NCI-H146 treated with DMSO at 0.1 percent for 48 hours (cell line): ENCODE results near the gene NPHP3.
A peak's percentile ranks its signal among the peaks of the same experiment; 100 is the strongest.
"Not testable (repeated sequence)": the region's sequence is repeated elsewhere in the genome, so short reads cannot be mapped to it uniquely, and the experiment has no call there.

Source experiments
- DNase-seq: peaks from one replicate; lab custom pipeline; 2025; ENCODE audit not compliant: unreplicated experiment; lab: John Stamatoyannopoulos, UW

NPHP3 gene, protein sequence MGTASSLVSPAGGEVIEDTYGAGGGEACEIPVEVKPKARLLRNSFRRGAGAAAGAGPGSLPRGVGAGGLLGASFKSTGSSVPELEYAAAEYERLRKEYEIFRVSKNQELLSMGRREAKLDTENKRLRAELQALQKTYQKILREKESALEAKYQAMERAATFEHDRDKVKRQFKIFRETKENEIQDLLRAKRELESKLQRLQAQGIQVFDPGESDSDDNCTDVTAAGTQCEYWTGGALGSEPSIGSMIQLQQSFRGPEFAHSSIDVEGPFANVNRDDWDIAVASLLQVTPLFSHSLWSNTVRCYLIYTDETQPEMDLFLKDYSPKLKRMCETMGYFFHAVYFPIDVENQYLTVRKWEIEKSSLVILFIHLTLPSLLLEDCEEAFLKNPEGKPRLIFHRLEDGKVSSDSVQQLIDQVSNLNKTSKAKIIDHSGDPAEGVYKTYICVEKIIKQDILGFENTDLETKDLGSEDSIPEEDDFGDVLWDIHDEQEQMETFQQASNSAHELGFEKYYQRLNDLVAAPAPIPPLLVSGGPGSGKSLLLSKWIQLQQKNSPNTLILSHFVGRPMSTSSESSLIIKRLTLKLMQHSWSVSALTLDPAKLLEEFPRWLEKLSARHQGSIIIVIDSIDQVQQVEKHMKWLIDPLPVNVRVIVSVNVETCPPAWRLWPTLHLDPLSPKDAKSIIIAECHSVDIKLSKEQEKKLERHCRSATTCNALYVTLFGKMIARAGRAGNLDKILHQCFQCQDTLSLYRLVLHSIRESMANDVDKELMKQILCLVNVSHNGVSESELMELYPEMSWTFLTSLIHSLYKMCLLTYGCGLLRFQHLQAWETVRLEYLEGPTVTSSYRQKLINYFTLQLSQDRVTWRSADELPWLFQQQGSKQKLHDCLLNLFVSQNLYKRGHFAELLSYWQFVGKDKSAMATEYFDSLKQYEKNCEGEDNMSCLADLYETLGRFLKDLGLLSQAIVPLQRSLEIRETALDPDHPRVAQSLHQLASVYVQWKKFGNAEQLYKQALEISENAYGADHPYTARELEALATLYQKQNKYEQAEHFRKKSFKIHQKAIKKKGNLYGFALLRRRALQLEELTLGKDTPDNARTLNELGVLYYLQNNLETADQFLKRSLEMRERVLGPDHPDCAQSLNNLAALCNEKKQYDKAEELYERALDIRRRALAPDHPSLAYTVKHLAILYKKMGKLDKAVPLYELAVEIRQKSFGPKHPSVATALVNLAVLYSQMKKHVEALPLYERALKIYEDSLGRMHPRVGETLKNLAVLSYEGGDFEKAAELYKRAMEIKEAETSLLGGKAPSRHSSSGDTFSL (N-terminal part only)

DNA sequence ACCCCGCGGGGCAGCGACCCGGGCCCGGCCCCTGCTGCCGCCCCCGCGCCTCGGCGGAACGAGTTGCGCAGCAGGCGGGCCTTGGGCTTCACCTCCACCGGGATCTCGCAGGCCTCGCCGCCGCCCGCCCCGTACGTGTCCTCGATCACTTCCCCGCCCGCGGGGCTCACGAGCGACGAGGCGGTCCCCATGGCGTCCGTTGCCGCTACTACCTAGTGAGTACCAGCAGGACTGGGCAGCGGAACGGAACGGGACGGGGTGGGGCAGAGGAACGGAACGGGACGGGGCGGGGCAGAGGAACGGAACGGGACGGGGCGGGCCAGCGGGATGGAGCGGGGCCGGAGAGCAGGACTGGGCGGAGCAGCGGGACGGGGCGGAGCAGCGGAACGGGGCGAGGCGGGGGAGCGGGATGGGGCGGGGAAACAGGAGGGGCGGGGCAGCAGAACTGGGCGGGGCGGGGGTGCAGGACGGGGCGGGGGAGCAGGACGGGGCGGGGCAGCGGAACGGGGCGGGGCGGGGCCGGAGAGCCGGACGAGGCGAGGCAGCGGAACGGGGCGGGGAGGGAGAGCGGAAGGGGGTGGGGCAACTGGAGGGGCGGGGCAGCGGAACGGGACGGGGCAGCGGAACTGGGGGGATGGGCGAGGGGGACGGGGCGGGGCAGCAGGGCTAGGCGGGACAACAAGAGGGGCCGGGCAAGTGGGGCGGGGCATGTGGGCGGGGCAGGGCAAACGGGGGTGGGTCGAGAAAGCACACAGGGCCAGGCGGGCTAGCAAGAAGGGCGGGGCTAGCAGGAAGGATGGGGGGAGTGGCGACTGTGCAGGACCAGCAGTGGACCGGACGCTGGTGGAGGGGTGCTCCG lies at the start of gene NPHP3:
Gene NPHP3, minus strand, starts transcription at position 245 of the 859 bp plus-strand sequence. Its CDS starts 54 bp downstream, at position 191.
- peak; percentile 96 for DNase-seq

DNA sequence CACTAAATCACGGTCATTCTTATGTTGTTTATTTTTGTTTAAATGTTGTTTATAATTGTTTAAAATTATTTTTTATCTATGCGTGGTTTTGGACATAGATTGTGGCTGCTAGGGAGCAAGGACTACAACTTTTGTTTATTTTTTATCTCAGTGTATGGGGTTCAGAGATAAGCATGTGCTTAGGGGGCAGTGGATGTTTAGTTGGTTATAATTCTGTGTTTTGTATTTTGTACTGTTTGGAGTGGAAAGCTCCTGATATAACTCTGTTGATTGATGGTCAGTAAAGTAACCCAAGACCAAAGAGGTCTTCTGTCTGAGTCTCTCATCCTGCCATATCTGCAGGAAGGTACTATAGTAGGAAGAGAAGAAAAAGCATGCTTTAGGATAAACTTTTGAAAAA lies 36.5 kb upstream of the NPHP3 start:
- no peak for DNase-seq

DNA sequence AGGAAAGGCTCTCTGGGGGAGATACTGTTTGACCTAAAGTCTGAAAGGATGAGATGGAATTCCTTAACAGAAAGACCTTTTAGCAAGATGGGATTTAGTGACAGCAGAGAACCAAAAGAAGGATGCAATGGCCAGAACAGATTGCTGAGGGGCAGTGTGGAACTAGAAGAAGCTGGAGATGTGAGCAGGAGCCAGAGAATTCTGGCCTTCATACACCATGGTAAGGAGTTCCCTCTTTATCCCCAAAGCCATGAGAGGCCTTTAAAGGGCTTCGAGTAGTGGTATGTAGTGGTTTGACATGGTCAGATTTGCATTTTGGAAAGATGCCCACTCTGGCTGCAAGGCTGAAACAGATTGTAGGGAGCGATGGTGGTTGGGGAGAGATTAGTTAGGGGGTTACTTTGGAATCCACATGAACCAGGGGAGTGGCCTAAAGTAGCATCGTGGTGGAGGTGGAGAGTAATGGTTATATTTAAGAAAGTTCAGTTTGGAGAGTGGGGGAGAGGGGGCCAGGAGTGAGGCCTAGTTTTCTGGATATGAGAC lies 34.0 kb upstream of the NPHP3 start:
- no peak for DNase-seq

DNA sequence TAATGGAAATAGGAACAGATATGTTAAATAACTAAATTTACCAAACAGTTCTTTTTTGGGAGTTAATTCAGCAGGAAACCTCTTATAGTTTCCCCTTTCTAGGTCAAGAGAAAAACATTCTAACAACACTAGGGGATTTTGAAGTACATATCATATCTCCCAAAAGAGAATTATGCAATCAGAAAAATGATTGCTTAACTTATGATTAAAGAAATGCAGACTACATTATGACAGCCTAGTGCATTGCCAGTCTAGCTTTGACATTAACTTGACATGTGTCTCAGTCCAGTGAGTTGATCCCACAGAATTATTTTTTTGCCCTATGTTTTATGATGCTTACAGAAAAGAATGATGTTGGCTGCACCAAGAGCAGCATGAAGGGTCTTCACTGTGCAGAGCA lies 31.7 kb upstream of the NPHP3 start:
- DNase-seq: no peak

DNA sequence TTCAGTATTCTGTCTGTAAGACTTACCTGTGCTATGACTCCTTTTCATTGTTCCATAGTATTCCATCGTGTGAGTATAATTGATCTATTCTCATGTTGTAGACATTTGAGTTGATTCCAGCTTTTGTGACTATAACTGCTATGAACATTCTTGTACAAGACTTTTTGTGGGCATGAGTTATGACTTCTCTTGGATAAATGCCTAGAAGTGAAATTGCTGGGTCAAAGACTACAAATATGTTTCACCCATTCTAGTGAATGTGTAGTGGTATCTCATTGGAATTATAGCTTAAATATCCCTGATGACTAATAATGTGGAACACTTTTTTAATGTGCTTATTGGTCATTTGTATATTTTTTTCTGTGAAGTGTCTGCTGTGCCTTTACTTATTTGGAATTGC lies 27.6 kb upstream of the NPHP3 start:
- no peak for DNase-seq

DNA sequence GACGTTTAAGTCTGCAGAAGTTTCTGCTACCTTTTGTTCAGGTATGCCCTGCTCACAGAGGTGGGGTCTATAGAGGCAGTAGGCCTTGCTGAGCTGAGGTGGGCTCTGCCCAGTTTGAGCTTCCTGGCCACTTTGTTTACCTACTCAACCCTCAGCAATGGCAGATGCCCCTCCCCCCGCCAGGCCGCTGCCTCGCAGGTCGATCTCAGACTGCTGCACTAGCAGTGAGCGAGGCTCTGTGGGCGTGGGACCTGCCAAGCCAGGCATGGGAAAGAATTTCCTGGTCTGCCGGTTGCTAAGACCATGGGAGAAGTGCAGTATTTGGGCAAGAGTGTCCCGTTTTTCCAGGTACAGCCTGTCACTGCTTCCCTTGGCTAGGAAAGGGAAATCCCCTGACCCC lies 24.5 kb upstream of the NPHP3 start:
- DNase-seq: not testable (repeated sequence)

DNA sequence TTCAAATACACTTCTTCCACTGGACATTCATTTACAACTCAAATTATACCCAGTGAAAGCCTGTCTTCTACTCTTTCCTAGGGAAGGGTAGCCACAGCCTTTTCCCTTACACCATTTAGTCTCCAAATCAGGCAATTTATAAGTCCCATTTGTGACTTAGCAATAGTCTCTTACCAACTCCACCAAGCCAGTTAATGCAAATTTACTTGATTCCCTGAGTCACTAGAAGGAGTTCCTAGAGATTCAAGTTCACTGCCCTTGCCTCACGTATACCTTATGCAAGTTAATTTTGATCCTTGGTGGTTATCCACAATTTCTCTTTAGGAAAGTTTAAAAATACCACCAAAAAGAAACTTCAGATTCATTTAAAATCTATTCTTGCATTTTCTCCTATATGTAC lies 16.1 kb upstream of the NPHP3 start:
- no peak for DNase-seq

DNA sequence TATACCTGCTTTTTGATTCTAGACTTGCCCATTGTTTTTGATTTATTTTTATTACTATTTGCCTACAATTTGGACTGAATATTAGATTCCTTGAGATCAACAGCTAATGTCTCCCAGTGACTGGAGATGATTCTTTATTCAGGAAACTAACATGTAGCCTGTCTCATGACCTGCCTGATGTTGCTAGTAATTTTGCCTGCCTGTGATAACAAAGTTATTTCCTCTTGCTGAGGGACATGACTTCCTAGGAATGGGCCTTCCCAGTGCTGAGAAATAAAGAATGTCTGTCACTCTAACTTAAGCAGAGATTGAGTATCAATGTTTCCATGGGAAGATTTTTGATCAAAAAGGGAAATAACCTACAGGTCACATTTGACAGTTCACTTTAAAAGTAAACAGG lies 13.4 kb upstream of the NPHP3 start:
- DNase-seq: no peak

DNA sequence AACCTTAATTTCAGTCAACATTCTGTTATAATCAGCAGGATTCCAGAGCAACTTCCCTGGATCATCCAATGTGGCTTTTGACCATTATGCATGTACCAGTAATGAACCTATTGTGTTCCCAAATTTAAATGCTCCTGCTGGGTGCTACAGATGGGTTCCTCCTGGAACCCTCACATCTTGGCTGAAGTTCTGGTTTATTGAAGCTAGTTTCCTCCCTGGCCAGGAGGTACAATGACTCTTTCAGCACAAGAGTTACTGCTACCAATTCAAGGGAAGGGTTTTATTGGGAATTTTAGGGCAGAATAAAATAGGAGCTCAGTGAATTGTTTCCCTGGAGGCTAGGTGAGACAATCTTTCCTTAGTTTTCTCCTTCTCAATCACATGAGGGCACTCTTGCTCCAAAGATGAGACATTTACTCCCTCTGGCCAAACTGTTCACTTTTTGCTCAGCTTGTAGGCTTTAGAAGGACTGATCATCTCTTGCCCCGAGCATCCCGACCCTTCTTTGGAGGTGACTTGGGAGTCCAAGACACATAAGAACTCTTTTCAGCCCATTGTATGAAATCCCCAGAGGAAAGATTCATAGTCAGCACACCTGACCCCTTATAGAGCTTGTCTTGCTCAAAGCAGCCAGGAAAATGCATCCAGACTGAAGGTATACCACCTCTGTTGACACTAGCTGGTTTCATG lies 8.8 kb upstream of the NPHP3 start:
- peak; percentile 58 for DNase-seq

DNA sequence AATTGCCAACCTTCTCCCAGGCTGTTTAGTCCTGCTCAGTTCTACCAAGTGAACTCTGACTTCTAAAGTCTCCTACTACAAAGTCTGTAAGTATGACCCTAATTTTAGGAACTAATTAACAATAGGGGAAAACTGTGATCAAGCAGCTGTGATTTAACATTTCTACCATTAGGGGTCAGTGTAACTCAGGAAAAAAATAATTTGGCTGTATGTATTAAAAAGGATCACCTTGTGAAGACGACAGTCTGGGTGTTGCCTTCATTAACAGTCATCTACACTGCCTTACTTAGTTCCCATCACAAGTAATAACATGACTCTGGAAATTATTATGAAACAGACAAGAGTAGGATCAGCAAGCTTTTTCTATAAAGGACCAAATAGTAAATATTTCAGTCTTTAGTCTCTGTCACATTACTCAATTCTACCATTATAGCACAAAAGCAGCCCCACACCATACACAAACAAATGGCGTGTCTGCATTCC lies 4.2 kb upstream of the NPHP3 start:
- DNase-seq: peak; percentile 78

DNA sequence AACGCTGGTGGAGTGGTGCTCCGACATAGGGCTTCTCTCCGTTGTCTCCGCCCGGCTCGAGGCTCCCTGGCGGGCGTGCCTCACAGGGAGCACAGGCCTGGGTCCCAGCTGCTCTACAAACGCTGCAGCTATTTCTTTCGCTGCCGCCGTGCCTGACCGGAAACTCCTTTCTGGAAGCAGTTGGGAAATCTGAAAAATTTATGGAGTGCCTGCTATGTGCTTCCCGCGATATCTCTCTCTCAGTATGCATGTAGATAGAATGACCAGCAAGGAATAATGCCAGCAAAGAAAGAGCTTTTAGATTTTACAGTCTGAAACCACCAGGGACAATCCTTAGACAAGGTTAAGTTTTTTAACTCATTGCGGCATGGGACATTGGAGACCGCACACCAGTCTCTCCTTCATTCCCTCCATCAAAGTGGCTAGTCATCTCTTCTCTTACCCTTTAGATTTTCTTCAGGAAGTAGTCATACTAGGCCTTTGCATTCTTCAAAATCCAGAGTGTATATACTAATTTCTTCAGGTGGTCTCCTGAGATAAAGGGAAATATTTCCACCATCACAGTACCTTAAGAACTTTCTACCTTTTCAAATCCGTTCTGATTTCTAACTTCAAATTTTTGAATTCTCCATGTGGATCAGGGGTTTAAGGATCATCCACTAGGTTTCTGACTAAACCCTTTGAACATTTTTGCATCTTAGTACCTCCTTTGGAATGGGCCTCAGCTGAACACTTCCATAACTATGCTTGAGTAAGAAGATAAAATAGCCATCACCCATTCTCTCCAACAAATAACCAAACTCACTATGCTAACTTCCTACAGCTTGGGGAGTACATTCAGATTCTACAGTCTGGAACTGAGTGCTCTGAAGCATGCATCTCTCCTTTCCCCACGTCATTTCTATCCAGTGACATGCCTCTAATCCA lies 1.1 kb upstream of the NPHP3 start:
- DNase-seq: no peak

DNA sequence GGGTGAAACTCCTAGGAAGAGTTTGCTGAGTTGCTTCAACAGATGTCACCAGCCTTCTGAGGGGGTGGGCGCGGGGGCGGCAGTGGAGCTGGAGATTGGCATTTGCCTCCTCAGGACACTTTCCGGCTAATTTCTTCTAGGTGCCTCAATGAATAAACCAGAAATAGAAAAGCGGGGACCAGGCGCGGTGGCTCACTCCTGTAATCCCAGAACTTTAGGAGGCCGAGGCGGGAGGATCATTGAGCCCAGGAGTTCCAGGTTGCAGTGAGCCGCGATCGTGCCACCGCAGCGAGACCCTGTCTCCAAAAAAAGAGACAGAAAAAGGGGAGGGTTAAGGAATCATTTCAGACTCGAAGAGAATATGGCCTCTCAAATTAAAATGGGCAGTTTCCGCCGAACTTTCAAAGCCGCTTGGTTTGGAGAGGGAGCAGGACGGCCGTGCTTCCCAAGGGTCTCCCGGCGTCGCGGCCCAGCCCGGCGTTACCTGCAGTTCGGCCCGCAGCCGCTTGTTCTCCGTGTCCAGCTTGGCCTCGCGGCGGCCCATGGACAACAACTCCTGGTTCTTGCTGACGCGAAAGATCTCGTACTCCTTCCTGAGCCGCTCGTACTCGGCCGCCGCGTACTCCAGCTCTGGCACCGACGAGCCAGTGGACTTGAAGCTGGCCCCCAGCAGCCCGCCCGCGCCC lies 587 bp downstream of the NPHP3 start:
- DNase-seq: peak; percentile 71

DNA sequence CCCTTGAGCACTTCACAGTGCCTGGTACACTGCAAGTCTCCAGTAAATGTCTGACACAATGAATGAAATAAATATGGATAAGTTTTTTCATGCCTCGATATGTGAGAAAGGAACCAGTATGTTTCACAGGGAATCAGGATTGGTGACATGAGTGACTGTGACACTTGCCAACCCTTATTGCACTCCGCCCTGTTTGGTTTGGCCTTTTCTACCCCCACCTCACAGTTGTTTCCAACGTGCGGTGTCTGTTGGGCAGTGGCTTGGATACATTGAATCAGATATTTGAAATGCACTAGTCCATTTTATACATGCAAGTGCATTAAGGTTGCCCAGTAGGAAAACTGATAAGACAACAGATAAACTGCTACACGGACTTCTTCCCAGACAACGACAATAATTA lies 2.0 kb downstream of the NPHP3 start:
- no peak for DNase-seq

DNA sequence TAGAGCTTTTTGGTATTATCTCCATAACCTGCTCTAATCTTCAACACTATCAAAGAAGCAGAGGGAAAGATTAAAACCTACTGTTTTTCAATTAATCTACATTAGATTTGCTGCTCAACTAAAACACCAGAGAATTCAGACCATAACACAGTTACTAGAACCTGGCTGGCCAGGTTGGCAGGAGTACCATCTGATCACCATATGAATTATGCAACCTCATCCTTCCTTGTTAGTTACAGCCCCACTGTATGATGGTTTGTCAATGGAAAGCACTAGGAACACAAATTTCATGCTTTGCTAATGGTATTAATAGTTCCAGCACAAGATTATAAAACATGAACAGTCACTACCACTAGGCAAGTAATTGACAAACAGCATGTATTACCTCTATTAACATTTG lies 5.8 kb downstream of the NPHP3 start:
- DNase-seq: no peak

DNA sequence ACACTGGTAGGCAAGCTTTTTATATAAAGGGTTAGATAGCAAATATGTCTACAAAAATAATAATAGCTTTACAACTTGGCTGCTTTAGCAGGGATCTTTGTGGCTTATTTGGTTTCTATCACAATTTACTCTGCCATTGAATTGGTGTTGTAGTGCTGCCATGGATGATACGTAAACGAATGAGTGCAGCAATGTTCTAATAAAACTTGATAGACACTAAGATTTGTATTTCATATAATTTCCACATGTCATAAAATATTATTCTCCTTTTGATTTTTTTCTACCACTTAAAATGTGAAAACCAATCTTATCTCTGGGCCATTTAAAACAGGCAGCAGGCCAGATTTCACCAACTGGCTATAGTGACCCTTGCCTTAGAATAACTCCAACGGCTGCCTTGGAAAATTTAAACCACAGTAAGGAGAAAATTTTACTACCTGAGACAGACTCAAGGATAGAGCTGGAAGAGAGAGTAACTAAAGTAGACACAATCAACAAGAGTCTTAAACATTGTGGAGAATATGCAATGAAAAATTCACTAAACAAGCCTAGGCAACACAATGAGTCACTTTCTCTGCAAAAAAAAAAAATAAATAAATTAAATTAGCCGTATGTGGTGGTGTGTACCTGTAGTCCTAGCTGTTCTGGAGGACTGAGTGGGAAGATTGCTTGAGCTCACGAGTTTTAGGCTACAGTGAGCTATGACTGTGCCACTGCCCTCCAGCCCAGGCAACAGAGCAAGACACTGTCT lies 8.1 kb downstream of the NPHP3 start:
- DNase-seq: no peak

DNA sequence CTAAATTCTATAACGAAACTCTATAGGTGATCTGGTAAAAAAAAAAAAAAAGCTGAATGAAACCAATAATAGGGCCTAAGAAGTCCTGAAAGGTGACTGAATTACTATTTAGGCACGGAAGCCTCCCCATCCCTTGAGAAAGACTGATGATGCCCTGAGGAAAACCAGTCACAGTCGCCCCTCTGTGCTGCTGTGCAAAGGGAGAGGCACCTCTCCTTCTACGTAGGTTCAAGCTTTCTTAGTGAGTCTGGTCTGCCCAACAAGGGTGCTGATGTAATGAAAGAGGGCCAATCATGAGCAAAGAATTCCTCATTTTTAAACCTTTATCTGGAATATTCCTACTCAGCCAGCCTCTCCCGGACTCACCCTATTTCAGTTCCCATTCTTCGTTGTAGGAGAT lies 11.9 kb downstream of the NPHP3 start:
- no peak for DNase-seq

DNA sequence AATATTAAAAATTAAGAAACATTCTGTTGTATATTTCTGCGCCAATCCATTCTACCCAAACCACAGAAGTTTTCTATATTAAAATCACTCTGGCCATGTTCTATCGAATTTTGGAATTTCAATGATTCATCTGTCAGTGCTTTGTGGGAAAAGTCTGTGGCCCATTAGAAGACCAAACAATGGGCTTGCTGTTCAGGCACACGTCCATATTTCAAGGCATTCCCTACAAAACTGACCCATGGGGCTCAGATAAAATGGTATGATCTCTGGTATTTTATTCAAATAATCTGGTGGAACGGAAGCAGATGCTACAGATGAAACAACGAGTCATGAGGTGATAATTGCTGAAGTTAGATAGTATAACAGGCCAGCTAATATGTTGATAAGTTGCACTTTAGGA lies 12.4 kb downstream of the NPHP3 start:
- DNase-seq: no peak
